ENCODE data around the gene ZNF544.

ZNF544 gene

DNA sequence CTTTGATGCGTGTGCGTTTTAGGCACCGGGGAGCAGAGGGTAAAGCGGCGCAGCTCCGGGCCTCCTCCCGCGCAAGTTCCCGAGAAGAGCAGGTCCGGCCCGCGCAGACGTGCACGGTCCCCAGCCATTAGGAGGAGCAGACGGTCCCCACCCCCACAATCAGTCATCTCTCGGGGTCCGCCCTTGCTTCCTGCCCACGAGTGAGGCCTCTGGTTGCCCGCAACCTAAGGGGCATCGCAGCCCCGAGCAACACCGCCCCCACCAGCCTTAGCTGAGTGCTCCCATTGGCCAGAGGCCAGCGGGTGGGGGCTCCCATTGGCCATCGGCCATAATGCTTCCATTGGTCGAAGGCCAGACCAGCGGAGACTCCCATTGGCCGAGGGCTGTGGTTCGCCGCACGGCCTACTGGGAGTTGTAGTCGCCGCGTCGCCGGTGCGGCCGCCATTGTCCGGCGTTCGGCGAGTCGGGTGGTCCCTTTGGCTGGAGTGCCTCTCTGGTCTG lies 49.9 kb downstream of the ZNF544 start, which contains the start of gene ZNF8 (continued):
- TF ChIP-seq ZNF514 (tag by site-specific recombination; IDR thresholded peaks at IDR 0.05) = no peak
- TF ChIP-seq ZNF624 (tag by site-specific recombination; IDR thresholded peaks at IDR 0.05) = no peak
- TF ChIP-seq PRDM10 (tag by site-specific recombination; IDR thresholded peaks at IDR 0.05) = peak; percentile 75
- no peak for TF ChIP-seq ZNF623 (tag by site-specific recombination; IDR thresholded peaks at IDR 0.05)
- TF ChIP-seq ZNF423 (tag by site-specific recombination; IDR thresholded peaks at IDR 0.05) = no peak
- TF ChIP-seq ZNF155 (tag by site-specific recombination; IDR thresholded peaks at IDR 0.05) = no peak
- peak; percentile 98 for TF ChIP-seq SP2 (tag by site-specific recombination; IDR thresholded peaks at IDR 0.05)
- TF ChIP-seq ZBTB48 (tag by site-specific recombination; IDR thresholded peaks at IDR 0.05) = peak; percentile 91
- no peak for TF ChIP-seq PRDM2 (tag by site-specific recombination; IDR thresholded peaks at IDR 0.05; ENCODE audit: borderline replicate concordance)
- TF ChIP-seq ZNF335 (tag by site-specific recombination; conservative IDR thresholded peaks at IDR 0.05) = 0 out of 2 replicates have a peak, but pooled peaks have one; percentile 46
- TF ChIP-seq ZNF843 (tag by site-specific recombination; IDR thresholded peaks at IDR 0.05) = peak; percentile 37; the same call in 1 of the 2 replicates
- TF ChIP-seq MZF1 (tag by site-specific recombination; IDR thresholded peaks at IDR 0.05; ENCODE audit: borderline replicate concordance) = no peak
- peak; percentile 70 for TF ChIP-seq SP7 (tag by site-specific recombination; IDR thresholded peaks at IDR 0.05)
- TF ChIP-seq ZBTB21 (tag by site-specific recombination; IDR thresholded peaks at IDR 0.05) = no peak
- TF ChIP-seq YY2 (tag by site-specific recombination; IDR thresholded peaks at IDR 0.05) = peak; percentile 94
- peak; percentile 88 for TF ChIP-seq YY1 (tag by site-specific recombination; IDR thresholded peaks at IDR 0.05)
- TF ChIP-seq ZNF561 (tag by site-specific recombination; IDR thresholded peaks at IDR 0.05; ENCODE audit: borderline replicate concordance) = peak; percentile 81
- TF ChIP-seq ZFP69B (tag by site-specific recombination; IDR thresholded peaks at IDR 0.05) = peak; percentile 88
- TF ChIP-seq, protein P1, sequence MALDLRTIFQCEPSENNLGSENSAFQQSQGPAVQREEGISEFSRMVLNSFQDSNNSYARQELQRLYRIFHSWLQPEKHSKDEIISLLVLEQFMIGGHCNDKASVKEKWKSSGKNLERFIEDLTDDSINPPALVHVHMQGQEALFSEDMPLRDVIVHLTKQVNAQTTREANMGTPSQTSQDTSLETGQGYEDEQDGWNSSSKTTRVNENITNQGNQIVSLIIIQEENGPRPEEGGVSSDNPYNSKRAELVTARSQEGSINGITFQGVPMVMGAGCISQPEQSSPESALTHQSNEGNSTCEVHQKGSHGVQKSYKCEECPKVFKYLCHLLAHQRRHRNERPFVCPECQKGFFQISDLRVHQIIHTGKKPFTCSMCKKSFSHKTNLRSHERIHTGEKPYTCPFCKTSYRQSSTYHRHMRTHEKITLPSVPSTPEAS (tag by site-specific recombination; IDR thresholded peaks at IDR 0.05) = peak; percentile 21; the same call in 1 of the 2 replicates

Measured in HEK293 (cell line).